HG02981 (cell line): Measurements from ENCODE around the gene IL9.

Experiments
- ATAC-seq: cut with Tn5 transposase; IDR thresholded peaks from one replicate; pipeline ENCODE4 v1.9.1; 2021; ENCODE audit warnings: mild to moderate bottlenecking, moderate library complexity; ENCODE audit not compliant: unreplicated experiment

The IL9 gene

GRCh38 chr5:135895474-135896006 lies at the start of gene IL9:
Gene IL9 (minus strand): TSS chr5:135895841. CDS start chr5:135895816, 25 bp downstream.
- ATAC-seq: no peak

GRCh38 chr5:135944967-135945560 lies 49.4 kb upstream of the IL9 start:
- ATAC-seq: no peak

DNA sequence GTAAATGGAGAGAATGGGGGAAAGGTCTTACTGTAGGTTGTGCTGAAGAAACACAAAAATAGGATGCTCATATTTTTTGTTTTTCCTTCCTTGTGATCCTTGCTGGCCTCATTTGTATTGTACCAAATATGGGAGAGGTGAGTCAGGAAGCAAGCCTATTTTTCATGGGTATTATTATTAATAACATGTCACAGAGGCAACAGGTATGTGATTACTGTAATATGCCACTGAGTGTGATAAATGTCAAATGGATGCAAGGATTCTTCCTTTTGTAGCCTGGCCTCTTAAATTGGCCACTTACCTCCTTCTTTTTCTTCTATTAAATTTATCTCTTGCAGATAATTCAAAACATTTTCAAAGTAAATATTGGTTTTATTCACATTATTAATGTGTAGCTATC lies 48.9 kb upstream of the IL9 start:
- no peak for ATAC-seq

- no peak for ATAC-seq
Measured at GRCh38 chr5:135942202-135942771, 46.6 kb upstream of the IL9 start.

- no peak for ATAC-seq
Measured at GRCh38 chr5:135941711-135942110, 46.1 kb upstream of the IL9 start.

DNA sequence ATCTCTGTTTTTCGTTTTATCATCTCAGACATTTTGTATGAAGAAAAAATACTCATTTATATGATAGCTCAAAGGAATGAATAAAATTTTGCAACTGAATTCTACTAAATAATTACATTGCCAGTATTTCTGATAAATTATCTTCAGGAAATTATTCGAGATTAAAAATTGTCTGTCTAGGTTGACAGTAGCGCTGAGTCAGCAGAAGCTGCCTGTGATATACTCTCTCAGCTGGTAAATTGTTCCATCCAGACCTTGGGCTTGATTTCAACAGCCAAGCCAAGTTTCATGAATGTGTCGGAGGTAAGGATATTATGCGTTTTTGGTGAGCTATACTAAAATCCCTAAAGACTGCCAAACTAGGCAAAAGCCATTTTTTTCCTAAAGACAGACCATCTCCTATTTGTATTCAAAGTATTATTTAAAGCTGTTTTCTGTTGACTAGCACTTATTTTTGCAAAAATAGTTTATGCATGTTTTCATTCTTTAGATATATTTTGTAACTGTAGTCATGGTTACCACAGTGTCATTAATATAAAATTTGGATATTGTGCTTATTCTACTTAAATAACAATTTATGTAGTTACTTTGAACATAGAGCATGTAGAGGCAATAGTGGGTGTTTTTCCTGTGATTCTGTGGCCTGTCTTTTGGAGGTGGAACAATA lies 41.7 kb upstream of the IL9 start:
- ATAC-seq: no peak

DNA sequence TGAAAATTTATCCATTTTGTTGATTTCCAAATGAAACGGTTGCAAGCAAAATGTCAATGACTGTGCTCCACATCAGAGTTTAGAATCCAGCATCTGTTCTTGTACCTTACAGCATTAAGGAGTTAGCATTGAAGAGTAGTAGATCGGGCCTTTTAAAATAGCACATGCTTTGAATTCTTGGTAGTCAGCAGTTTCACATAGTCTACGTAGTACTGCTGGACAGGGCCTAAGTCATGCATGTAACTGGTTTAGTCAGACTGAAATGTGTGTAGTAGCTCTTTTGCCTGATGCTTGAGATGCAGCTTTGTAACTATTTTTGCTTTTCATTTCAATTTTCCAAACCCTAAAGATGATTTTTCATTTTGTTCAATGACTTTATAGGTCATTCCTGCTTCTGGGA lies 39.3 kb upstream of the IL9 start:
- no peak for ATAC-seq

- no peak for ATAC-seq
Measured at GRCh38 chr5:135930949-135931295, 35.3 kb upstream of the IL9 start.

DNA sequence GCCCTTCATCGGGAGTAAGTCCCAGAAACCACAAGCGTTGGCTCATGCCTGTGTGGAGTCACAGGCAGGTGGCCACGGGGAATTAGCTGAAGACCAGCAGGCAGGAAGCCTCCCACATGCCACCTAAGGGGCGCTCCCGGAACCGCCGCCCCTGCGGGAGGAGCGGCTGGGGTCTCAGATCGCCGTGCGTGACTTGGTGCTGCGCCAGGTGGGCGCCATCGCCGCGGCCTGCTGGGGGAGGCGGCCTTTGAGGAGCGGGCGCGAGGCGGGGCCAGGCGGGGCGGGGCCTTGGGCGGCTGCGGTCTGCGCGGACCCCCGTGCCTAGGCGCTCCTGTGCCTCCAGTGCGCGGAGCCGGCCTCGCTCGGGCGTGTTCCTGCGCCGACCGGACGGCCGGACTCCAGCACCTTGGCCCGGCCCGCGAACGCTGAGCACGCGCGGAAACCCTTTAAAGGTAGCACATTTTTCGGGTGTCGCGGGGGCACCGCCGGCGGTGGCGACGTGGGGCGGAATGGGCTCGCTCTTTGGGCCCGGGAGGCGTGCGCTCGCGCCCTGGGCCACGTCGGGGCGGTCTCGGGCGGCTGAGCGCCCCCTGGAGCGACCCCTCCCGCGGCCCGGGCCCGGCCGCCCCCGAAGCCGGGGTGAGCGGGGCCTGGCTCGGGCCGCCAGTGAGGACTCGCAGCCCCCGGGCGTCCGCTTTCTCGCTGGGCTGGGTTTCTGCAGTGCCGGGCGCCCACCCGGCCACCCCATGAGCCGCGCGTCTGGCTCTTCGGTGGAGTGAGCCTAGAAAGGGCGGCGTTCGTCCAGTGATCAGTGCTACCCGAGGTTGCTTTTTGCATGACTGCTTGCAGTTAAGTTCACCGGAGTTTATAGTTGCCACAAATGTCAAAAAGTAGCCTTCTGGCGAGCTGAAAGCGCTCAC lies 34.6 kb upstream of the IL9 start:
- ATAC-seq: no peak

- ATAC-seq: no peak
Measured at GRCh38 chr5:135921388-135921787, 25.7 kb upstream of the IL9 start.

- no peak for ATAC-seq
Measured at GRCh38 chr5:135920199-135920598, 24.6 kb upstream of the IL9 start.

- no peak for ATAC-seq
Measured at GRCh38 chr5:135916638-135917263, 21.1 kb upstream of the IL9 start.

DNA sequence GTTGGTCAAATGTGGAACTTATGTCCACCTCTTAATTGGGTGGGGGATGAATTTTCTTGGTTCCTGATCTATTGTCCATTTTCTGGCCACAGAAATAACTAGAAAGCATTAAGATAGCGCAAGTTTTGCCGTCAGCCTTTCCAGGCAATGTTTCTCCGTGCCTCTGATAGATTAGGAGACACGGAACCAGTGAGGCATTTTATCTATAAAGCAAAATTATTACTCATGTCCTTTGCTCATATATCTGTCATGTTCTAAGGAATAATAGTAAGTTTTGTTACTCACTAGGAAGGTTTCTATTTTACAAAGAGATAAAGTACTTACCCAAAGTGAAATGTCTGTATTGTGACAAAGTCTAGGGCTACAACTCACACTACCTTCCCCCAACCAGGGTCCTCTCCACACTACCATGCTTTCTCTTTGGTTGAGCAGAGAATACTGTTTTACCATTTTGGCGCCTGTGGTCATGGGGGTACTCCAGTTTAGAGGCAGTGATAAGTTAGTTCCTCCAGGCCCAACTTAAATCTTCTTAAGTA lies 19.9 kb upstream of the IL9 start:
- no peak for ATAC-seq

GRCh38 chr5:135913713-135914626 lies 18.3 kb upstream of the IL9 start:
- ATAC-seq: no peak

- no peak for ATAC-seq
Measured at GRCh38 chr5:135905144-135905543, 9.5 kb upstream of the IL9 start.

GRCh38 chr5:135901633-135902032 lies 6.0 kb upstream of the IL9 start:
- ATAC-seq: no peak

- ATAC-seq: no peak
Measured at GRCh38 chr5:135900276-135900675, 4.6 kb upstream of the IL9 start.

DNA sequence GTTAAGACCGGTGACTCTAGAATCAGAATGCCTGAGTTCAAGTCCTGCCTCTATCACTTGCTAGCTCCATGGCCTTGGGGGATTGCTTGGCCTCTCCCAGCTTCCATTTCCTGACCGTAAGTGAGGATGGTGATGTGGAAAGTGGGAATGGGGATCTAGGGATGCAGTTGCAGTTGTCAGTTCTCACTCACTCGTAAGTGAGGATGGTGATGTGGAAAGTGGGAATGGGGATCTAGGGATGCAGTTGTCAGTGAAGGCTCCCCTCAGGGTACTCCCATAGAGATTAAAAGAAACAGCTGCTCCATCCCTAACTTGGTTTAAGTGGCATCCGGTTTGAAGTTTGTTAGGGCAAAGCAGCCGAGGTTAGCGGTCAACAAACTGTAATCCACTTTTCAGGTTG lies 3.0 kb upstream of the IL9 start:
- no peak for ATAC-seq

DNA sequence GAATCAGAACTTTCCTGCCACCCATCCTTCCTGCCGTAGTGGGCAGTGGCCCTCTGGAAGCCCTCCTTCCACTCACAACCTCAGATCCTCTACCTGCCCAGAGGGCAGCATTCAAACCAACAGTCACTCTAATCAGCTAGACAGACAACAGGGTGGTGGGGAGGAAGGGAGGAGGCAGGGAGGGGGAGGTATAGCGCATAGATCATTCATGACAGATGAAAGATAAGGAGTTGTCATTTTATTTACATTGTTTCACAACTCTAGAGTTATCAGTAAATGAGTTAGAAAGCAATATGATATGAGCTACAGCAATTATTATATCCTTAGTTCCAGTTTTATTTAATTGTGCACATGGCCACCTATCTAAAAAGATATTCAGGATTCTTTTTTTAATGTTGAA lies 852 bp downstream of the IL9 start:
- no peak for ATAC-seq

DNA sequence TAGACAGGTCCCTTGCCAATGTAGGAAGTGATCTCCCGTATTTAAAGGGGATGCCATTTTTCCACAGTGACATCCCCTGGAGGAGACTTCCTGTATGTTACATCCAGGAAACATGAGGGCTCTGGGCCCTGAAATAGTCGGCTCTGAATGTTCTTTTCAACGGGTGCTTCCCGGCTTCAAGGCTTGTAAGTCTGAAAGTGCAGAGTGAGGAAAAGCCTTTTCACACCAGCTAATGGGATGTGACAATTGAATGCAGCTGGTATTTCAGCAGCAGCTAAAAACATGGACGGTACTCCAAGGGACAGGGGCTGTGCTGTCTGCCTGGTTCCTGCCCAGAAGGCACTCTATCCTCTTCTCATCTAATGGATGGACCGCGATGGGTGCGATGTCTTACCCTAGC lies 1.4 kb downstream of the IL9 start:
- no peak for ATAC-seq
